Measurements from ENCODE around the gene USP53.

GRCh38 chr4:119299260-119299671, 86.8 kb downstream of the USP53 start:
- no peak for TF ChIP-seq POLR2A (IDR thresholded peaks at IDR 0.05; ENCODE audit: low read depth, low read length)
- TF ChIP-seq, protein P1, sequence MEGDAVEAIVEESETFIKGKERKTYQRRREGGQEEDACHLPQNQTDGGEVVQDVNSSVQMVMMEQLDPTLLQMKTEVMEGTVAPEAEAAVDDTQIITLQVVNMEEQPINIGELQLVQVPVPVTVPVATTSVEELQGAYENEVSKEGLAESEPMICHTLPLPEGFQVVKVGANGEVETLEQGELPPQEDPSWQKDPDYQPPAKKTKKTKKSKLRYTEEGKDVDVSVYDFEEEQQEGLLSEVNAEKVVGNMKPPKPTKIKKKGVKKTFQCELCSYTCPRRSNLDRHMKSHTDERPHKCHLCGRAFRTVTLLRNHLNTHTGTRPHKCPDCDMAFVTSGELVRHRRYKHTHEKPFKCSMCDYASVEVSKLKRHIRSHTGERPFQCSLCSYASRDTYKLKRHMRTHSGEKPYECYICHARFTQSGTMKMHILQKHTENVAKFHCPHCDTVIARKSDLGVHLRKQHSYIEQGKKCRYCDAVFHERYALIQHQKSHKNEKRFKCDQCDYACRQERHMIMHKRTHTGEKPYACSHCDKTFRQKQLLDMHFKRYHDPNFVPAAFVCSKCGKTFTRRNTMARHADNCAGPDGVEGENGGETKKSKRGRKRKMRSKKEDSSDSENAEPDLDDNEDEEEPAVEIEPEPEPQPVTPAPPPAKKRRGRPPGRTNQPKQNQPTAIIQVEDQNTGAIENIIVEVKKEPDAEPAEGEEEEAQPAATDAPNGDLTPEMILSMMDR (IDR thresholded peaks at IDR 0.05; ENCODE audit: extremely low read depth in 1 of 2, insufficient read depth in 1 of 2, low read depth in 1 of 2, low read length in 2 of 2): no peak
